ENCODE data around the gene FAM13A.

FAM13A gene

GRCh38 chr4:88804234-88804633 lies 252.8 kb downstream of the FAM13A start:
- no peak for TF ChIP-seq CTCF (IDR thresholded peaks at IDR 0.05; ENCODE audit: control insufficient read depth, extremely low read depth, insufficient read depth)
- DNase-seq (ENCODE audit: low read depth) = no peak
- H3K4me3 ChIP-seq (ENCODE audit: low read depth, low read length) = no peak overlapping the region

GRCh38 chr4:88803600-88804096 lies 253.3 kb downstream of the FAM13A start:
- no peak overlapping the region for H3K4me3 ChIP-seq (ENCODE audit: low read depth, low read length)
- DNase-seq (ENCODE audit: low read depth) = peak; percentile 80
- no peak for TF ChIP-seq CTCF (IDR thresholded peaks at IDR 0.05; ENCODE audit: control insufficient read depth, extremely low read depth, insufficient read depth)

GRCh38 chr4:88802585-88803286 lies 254.2 kb downstream of the FAM13A start:
- TF ChIP-seq CTCF (IDR thresholded peaks at IDR 0.05; ENCODE audit: control insufficient read depth, extremely low read depth, insufficient read depth) = no peak
- DNase-seq (ENCODE audit: low read depth) = no peak
- no peak overlapping the region for H3K4me3 ChIP-seq (ENCODE audit: low read depth, low read length)

- H3K4me3 ChIP-seq (ENCODE audit: low read depth, low read length) = no peak overlapping the region
- DNase-seq (ENCODE audit: low read depth) = no peak
- no peak for TF ChIP-seq CTCF (IDR thresholded peaks at IDR 0.05; ENCODE audit: control insufficient read depth, extremely low read depth, insufficient read depth)
Observed at GRCh38 chr4:88802138-88802537, 254.8 kb downstream of the FAM13A start.

- TF ChIP-seq CTCF (IDR thresholded peaks at IDR 0.05; ENCODE audit: control insufficient read depth, extremely low read depth, insufficient read depth) = no peak
- DNase-seq (ENCODE audit: low read depth) = no peak
- H3K4me3 ChIP-seq (ENCODE audit: low read depth, low read length) = no peak overlapping the region
Observed at GRCh38 chr4:88799900-88800299, 257.1 kb downstream of the FAM13A start.

GRCh38 chr4:88797725-88798124 lies 259.3 kb downstream of the FAM13A start:
- no peak for TF ChIP-seq CTCF (IDR thresholded peaks at IDR 0.05; ENCODE audit: control insufficient read depth, extremely low read depth, insufficient read depth)
- H3K4me3 ChIP-seq (ENCODE audit: low read depth, low read length) = no peak overlapping the region
- no peak for DNase-seq (ENCODE audit: low read depth)

GRCh38 chr4:88796545-88796944 lies 260.4 kb downstream of the FAM13A start:
- no peak for DNase-seq (ENCODE audit: low read depth)
- no peak for TF ChIP-seq CTCF (IDR thresholded peaks at IDR 0.05; ENCODE audit: control insufficient read depth, extremely low read depth, insufficient read depth)
- no peak overlapping the region for H3K4me3 ChIP-seq (ENCODE audit: low read depth, low read length)

All from LNCaP clone FGC (cell line).